ENCODE results near the gene NOS1AP. TPM values are rescaled to one million over a fixed set of nuclear protein-coding genes. Genes with fewer than 3 reads are reported as not detected.

NOS1AP gene
- total RNA-seq, 1 experiment from 2014 or later = 14.7 TPM

DNA sequence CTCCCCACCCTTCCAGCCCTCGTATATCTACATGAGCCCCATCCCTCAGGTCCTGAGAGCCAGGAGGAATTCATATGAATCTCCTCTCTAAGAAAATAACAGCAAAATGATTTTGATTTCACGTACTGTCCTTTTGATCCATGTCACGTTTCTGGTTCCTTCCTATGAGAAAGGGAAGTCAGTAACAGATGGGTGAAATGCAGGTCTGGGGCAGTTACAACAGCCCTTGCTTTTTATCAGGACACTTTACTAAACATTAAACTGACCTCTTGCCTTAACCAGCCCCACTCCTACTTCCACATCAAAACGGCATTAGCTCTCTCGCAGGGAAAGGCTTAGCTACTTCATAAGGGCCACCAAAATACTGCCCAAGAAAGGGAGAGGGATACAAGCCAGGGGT, 248.1 kb downstream of the NOS1AP start (continued):
- TF ChIP-seq, protein P1, sequence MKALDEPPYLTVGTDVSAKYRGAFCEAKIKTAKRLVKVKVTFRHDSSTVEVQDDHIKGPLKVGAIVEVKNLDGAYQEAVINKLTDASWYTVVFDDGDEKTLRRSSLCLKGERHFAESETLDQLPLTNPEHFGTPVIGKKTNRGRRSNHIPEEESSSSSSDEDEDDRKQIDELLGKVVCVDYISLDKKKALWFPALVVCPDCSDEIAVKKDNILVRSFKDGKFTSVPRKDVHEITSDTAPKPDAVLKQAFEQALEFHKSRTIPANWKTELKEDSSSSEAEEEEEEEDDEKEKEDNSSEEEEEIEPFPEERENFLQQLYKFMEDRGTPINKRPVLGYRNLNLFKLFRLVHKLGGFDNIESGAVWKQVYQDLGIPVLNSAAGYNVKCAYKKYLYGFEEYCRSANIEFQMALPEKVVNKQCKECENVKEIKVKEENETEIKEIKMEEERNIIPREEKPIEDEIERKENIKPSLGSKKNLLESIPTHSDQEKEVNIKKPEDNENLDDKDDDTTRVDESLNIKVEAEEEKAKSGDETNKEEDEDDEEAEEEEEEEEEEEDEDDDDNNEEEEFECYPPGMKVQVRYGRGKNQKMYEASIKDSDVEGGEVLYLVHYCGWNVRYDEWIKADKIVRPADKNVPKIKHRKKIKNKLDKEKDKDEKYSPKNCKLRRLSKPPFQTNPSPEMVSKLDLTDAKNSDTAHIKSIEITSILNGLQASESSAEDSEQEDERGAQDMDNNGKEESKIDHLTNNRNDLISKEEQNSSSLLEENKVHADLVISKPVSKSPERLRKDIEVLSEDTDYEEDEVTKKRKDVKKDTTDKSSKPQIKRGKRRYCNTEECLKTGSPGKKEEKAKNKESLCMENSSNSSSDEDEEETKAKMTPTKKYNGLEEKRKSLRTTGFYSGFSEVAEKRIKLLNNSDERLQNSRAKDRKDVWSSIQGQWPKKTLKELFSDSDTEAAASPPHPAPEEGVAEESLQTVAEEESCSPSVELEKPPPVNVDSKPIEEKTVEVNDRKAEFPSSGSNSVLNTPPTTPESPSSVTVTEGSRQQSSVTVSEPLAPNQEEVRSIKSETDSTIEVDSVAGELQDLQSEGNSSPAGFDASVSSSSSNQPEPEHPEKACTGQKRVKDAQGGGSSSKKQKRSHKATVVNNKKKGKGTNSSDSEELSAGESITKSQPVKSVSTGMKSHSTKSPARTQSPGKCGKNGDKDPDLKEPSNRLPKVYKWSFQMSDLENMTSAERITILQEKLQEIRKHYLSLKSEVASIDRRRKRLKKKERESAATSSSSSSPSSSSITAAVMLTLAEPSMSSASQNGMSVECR (CRISPR knock-in tag; IDR thresholded peaks at IDR 0.05; ENCODE audit: borderline replicate concordance) = no peak
- TF ChIP-seq FOXK1 (CRISPR knock-in tag; IDR thresholded peaks at IDR 0.05) (no peak), ATF3 (CRISPR knock-in tag; conservative IDR thresholded peaks at IDR 0.05) (no peak), NFATC4 (CRISPR knock-in tag; IDR thresholded peaks at IDR 0.05) (no peak)
- TF ChIP-seq, protein P2, sequence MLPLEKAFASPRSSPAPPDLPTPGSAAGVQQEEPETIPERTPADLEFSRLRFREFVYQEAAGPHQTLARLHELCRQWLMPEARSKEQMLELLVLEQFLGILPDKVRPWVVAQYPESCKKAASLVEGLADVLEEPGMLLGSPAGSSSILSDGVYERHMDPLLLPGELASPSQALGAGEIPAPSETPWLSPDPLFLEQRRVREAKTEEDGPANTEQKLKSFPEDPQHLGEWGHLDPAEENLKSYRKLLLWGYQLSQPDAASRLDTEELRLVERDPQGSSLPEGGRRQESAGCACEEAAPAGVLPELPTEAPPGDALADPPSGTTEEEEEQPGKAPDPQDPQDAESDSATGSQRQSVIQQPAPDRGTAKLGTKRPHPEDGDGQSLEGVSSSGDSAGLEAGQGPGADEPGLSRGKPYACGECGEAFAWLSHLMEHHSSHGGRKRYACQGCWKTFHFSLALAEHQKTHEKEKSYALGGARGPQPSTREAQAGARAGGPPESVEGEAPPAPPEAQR (CRISPR knock-in tag; IDR thresholded peaks at IDR 0.05) = no peak

DNA sequence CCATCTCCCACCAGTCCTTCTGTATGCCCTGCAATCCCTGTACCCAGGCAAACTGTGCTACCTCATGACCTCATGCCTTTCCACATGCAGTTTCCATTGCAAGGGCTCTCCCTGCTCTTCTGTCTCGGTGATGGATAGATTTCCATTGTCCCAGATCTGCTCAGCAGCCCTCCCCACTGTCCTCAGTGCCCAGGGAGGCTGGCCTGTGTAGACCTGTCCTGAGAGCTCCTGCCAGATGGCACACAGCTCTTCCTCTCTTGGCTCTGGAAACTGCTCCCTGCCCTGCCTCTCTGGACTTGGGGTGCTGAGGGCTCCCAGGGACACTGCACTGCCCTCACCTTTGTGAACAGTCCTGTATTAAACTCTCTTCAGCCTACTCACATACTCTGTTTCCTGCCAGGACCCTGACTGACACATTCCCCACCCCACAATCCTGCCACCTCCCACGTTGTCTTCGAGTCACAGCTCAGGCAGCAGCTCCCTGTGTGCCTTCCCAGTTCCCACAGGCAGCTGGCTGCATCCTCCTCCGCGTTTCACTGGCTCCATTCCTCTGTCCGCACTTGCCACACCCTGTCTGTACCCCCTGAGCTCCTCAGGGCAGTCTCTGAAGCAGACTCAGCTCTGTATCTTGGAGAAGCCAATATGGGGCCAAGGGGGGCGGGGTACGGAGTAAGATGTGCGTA, 250.1 kb downstream of the NOS1AP start:
- ATAC-seq (no peak), DNase-seq (ENCODE audit: low spot score) (no peak)
- Mint-ChIP-seq H3K4me1 (no peaks in the 10 kb centered on the region), H3K9me3 (no peaks in the 10 kb centered on the region), H3K27ac (no peak overlapping the region; the same call in 1 of the 2 replicates), H3K4me3 (no peak overlapping the region), H3K36me3 (peaks cover 5% of the 10 kb centered on the region; the same call in 1 of the 2 replicates), H3K27me3 (ENCODE audit: low read depth) (no peaks in the 10 kb centered on the region)
- ChIA-PET POLR2A (no interaction called here), CTCF (no interaction called here)
- TF ChIP-seq, protein P1 (CRISPR knock-in tag; IDR thresholded peaks at IDR 0.05; ENCODE audit: borderline replicate concordance) = no peak
- TF ChIP-seq, protein P3, sequence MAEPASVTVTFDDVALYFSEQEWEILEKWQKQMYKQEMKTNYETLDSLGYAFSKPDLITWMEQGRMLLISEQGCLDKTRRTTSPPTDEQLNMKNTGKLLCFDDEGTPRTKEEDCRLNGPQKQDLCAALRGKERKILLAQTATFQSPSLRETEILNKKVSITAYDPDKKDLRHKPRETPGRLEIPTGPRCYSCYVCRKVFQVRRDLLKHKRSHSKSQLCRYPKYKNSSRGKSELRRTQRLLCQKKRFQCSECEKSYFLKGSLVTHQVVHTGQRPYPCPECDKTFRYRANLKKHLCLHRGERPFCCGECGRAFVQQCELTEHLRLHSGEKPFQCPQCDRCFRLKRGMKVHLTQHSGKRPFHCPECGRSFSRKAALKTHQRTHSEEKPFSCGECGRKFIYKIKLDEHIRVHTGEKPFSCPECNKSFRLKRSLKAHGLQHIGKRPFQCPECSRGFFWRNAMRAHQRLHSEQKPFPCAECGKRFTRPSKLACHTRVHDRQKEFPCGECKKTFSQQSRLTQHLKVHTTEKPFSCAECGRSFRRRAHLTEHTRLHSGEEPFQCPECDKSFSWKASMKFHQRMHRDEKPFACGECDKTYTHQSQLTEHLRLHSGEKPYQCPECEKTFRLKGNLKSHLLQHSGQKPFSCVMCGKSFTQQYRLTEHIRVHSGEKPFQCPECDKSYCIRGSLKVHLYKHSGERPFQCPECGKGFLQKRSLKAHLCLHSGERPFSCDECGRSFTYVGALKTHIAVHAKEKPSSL (CRISPR knock-in tag; conservative IDR thresholded peaks at IDR 0.05) = no peak
- no peak for TF ChIP-seq GTF2I (CRISPR knock-in tag; conservative IDR thresholded peaks at IDR 0.05)
- no peak for TF ChIP-seq AFF4 (CRISPR knock-in tag; IDR thresholded peaks at IDR 0.05; ENCODE audit: borderline replicate concordance)
- TF ChIP-seq TP53 (CRISPR knock-in tag; IDR thresholded peaks at IDR 0.05) = no peak
- TF ChIP-seq CDX4 (CRISPR knock-in tag; IDR thresholded peaks at IDR 0.05; ENCODE audit: borderline replicate concordance) = no peak
- TF ChIP-seq, protein P4, sequence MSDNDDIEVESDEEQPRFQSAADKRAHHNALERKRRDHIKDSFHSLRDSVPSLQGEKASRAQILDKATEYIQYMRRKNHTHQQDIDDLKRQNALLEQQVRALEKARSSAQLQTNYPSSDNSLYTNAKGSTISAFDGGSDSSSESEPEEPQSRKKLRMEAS (CRISPR knock-in tag; IDR thresholded peaks at IDR 0.05) = no peak
- no peak for TF ChIP-seq PRRX2 (CRISPR knock-in tag; IDR thresholded peaks at IDR 0.05)
- TF ChIP-seq NR3C1 (CRISPR knock-in tag; conservative IDR thresholded peaks at IDR 0.05; ENCODE audit: low read depth) = no peak
- TF ChIP-seq ATF2 (CRISPR knock-in tag; IDR thresholded peaks at IDR 0.05; ENCODE audit: borderline replicate concordance, low read depth) = no peak

Measured in WTC11 (cell line).